NCI-H748 (cell line): ENCODE measurements around the gene LIPG.
"Not testable (repeated sequence)": the region's sequence is repeated elsewhere in the genome, so short reads cannot be mapped to it uniquely, and the experiment has no call there.

Experiments used
- DNase-seq: peaks from one replicate; lab custom pipeline; 2025; ENCODE audit not compliant: unreplicated experiment; lab: John Stamatoyannopoulos, UW

LIPG gene

DNA sequence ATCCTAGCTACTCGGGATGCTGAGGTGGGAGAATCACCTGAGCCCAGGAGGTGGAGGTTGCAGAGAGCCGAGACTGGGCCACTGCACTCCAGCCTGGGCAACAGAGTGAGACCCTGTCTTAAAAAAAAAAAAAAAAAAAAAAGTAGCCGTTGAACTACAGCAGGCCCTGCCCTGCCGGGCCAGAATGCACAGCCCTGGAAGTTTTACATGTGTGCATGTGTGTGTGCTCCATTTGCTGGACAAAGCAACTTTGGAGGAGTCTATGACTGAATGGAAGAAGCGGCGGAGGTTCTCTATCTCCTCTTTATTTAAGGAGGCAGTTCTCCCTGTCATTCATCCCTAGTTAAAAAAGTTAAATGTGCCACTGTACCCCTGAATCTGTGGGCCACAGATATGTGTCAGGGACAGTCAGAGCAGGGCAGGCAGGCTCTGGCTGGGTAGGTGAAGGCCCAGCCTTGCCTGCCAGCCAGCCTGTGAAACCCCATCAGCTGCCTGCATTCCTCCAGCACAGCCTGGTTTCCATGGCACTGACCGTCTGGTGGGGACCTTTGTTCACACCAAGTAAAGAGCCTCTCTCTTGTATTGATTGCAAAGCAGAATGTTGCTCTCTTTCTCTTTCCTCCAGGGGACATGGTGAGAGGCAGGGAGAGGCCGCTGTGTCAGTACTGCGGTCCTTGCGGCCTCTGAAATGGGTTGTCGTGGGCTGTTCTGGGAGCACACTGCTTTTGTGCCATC is 10.9 kb downstream of the LIPG start:
- peak; percentile 26 for DNase-seq

DNA sequence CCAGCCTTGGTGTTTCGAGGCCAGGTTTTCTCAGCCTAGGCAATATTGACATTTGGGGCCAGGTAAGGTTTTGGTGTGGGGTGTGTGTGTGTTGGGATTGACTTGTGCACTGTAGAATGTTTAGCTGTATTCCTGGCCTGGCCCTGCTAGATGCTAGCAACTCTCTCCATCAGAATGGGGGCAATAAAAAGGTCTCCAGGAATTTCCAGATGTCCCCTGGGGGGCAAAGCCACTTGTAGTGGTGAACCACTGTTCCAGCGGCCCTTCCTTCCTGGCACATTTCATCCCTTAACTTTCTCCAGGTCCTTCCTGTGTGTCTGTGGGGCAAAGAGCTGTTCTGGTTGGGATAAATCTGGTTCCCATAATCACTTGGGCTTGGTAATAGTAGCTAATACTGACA is 12.0 kb downstream of the LIPG start:
- no peak for DNase-seq

DNA sequence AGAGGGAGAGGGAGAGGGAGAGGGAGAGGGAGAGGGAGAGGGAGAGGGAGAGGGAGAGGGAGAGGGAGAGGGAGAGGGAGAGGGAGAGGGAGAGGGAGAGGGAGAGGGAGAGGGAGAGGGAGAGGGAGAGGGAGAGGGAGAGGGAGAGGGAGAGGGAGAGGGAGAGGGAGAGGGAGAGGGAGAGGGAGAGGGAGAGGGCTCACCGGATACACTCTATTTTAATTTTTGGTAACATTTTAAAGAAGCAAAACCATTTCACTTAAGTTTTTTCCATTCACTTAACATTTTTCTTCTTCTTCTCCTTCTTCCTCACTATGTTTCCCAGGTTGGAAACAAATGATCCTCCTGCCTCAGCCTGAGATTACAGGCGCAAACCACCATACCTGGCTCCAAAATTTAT is 17.2 kb downstream of the LIPG start:
- DNase-seq: not testable (repeated sequence)

DNA sequence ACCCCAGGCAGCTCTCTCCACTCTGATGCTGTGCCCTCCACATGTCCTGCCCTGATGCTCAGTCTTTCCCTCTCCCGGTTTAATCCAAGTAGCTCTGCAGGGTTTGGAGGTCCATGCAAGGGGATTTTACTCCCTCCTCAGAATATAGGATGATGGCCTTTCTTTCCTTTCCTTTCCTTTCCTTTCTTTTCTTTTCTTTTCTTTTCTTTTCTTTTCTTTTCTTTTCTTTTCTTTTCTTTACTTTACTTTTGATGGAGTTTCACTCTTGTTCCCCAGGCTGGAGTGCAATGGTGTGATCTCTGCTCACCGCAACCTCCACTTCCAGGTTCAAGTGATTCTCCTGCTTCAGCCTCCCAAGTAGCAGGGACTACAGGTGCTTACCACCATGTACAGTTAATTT is 17.7 kb downstream of the LIPG start:
- DNase-seq: not testable (repeated sequence)

DNA sequence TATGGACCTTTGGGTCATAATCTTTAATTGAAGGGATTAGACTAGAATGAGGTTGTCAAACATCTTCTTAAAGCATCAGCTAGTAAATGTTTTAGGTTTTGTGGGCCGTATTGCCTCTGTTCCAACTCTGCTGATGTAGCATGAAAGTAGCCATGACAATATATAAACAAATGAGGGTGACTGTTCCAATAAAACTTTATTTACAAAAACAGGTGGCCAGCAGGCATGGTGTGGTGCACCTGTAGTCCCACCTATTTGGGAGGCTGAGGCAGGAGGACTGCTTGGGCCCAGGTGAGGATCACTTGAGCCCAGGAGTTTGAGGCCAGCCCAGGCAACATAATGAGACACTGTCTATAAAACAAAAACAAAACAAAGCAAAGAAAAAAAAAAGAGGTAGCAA is 18.4 kb downstream of the LIPG start:
- no peak for DNase-seq

DNA sequence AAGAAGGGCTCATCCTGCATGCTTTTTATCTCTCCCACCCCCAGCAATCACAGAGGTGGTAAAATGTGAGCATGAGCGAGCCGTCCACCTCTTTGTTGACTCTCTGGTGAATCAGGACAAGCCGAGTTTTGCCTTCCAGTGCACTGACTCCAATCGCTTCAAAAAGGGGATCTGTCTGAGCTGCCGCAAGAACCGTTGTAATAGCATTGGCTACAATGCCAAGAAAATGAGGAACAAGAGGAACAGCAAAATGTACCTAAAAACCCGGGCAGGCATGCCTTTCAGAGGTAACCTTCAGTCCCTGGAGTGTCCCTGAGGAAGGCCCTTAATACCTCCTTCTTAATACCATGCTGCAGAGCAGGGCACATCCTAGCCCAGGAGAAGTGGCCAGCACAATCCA is 19.5 kb downstream of the LIPG start:
- no peak for DNase-seq

DNA sequence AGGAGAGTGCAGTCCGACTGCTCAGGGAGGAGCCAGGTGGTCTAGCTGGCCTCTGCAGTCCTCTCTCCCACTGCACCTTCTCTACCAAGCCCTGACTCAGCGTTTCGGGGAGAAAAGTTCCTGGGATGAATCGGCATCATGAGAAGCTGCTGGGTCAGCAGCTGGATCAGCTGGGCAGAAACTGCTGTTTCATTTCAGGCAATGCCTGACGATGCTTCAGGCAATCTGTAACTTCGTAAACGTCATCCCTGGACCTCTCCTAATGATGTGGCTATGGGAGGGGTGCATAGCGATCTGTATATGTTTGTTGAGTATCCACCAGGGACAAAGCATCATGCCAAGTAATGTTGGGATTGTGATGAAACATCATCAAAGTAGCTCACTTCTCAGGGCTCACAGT is 20.7 kb downstream of the LIPG start:
- DNase-seq: no peak

DNA sequence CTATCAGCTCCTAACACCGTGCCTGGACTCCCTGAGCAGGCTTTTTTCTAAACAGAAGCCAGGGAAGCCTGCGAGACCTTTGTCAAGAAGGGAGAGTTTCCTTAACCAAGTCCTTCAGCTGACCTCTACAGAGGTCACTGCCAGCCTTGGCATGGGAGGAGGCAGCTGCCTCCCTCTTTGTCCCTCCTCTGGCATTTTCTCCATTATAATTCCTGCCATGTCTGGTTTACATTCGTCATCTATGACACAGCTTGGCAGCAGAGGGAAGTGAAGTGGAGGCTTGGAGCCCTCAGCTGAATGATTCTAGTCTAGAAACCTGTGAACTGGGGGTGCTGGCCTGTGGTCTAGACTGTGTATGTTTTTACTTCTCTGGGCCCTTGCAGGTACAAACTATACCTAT is 22.5 kb downstream of the LIPG start:
- no peak for DNase-seq

DNA sequence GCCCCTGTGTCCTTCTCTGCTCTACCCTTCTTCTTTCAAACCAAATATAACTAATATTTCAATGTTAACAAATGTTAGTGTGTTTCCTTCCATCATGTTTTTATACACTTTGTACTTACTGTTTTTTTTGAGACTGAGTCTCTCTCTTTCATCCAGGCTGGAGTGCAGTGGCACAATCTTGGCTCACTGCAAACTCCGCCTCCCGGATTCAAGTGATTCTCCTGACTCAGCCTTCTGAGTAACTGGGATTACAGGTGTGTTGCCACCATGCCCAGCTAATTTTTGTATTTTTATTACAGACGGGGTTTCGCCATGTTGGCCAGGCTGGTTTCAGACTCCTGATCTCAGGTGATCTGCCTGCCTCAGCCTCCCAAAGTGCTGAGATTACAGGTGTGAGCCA is 23.1 kb downstream of the LIPG start:
- not testable (repeated sequence) for DNase-seq

DNA sequence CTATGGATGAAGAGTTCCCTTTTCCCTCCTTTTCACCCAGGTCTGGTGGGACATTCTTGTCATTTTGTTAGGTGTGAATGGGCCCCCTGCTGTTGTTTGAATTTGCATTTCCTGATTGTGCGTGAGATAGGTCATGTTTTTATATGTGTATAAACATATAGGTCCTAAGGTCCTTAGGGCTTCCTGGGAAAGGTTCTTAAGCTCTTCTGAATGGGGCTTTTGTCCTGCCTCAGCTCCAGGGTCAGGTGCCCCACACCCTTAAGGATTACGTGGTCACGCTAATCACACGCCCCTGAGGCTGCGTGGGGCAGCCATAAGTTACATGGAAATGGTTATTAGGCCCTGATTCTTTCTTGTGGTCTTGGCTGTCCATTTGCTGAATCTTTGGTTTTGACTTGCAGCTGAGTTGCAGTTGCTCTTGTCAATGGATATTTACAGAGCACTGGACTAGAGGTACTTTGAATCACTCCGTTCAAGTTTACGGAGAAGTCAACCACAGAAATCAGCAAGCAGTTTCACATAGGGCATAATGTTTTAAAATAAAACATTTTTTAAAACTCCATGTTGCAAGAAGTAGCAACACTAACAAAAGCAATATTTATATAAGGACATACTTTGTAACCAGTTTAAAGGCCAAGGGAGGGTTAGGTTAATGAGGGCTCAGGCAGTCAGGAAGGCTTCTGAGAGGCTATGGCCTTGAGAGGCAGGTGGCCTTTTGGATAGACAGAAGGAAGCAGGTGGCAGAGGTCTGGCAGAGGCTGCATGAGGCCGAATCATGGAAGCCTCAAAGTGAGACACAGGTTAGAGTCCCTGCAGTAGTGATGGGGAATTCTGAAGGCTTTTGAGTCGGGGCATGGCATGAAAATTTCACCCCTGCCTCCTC is 24.2 kb downstream of the LIPG start:
- no peak for DNase-seq

DNA sequence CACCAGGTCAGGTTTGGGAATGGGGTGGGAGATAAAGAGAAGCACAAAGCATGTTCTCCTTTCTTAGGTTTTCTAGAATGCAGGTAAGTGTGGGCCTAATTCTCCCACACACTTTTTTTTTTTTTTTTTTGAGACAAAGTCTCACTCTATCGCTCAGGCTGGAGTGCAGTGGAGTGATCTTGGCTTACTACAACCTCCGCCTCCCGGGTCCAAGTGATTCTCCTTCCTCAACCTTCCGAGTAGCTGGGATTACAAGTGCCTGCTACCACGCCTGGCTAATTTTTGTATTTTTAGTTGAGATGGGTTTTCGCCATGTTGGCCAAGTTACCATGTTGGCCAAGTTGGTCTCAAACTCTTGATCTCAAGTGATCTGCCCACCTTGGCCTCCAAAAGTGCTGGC is 26.3 kb downstream of the LIPG start:
- DNase-seq: no peak

DNA sequence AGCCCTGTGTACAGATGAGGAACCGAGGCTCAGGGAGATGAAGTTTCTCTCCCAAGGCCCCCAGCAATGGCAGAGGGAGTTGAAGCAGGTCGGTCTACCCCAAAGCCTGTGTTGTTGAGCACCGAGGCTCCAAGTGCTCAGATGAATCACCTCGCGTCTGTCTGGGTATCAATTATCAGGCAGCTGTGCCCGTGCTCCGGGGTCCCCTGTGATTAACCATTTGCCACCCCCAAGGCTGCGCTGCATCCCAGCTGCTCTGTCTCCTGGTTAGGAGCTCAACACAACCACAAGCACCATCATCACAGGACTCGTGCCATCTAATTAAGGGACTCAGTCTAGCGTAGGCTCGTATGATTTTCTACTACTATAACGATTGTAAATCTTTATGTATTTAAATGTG is 27.1 kb downstream of the LIPG start:
- no peak for DNase-seq

DNA sequence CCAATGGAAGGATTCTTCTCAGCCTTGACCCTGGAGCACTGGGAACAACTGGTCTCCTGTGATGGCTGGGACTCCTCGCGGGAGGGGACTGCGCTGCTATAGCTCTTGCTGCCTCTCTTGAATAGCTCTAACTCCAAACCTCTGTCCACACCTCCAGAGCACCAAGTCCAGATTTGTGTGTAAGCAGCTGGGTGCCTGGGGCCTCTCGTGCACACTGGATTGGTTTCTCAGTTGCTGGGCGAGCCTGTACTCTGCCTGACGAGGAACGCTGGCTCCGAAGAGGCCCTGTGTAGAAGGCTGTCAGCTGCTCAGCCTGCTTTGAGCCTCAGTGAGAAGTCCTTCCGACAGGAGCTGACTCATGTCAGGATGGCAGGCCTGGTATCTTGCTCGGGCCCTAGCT is 28.8 kb downstream of the LIPG start:
- no peak for DNase-seq

DNA sequence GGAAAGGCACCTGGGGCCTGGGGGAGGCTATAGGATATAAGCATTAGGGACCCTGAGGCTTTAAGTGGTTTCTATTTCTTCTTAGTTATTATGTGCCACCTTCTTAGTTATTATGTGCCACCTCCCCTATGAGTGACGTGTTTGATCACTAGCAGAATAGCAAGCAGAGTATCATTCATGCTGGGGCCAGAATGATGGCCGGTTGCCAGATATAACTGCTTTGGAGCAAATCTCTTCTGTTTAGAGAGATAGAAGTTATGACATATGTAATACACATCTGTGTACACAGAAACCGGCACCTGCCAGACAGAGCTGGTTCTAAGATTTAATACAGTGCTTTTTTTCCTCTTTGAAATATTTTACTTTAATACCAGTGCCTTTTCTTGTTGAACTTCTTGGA is 29.4 kb downstream of the LIPG start:
- DNase-seq: peak; percentile 58

DNA sequence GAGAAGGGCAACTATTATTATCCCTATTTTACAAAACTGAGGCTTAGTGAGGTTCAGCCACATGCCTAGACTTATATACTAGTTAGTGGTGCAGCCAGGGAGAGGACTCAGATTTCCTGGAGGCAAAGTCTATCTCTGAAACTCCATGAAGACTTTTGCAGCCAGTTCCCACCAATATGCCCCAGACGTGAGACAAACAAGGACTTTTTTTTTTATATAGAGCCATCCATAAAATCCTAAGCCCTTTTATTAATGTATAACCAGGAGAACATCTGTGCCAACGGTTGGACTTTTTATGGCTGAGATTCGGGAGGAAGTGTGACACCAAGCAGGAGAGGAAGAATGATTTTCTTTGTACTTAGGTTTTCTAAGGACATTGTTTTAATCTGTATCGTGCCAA is 29.9 kb downstream of the LIPG start:
- DNase-seq: no peak

DNA sequence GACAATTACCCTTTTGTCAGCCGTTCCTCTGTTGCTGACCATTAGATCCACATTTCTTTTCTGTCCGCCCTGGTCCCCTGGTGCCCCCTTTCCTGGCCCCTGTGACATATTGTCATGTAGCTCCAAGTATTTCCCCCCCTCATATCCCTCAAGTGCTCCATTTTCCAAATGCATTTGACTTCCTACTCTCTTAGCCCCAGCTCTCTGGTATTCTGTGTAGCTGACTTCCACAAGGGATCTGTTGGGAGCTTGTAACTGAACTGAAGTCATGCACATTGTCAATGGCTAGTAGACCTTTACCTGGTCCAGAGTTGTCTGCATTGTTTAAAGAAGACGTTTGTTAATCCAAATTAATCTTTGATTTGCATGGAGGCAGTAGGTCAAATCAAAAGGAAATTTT is 34.8 kb downstream of the LIPG start:
- peak; percentile 47 for DNase-seq

DNA sequence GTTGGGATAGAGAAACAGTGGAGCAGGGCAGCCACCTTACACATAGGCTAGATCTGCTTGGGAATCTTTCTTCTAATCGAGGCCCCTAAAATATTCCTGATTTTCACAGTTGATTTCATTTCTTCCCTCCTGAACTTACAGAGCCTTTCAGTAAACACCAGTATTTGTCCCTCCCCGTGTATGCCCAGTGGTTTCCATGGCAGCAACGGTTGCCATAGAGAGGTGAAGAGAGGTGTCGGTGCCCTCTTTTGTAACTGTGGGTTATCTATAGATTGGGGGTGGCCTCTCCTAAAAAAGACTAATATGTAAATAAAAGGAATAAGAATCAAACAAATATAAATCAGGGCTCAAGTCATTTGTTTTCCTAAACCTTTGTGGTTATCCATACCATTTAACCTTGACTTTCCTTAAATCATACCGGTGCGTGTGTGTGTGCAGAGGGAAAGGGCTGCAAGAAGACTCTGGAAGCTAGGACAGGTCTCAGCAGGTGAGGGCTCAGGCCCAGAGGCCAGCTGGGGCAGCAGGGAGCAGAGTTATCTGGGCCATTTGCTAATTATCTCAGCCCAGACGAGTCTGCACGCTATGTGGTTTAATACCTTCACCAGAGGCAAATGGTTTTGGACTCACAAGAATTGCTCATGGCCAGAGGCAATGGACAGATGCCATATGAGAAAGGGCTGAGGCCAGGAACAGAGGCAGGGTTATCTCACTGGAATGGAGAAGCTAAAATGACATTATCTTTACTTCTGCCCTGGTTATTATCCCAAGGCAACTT is 35.5 kb downstream of the LIPG start:
- DNase-seq: peak; percentile 96

DNA sequence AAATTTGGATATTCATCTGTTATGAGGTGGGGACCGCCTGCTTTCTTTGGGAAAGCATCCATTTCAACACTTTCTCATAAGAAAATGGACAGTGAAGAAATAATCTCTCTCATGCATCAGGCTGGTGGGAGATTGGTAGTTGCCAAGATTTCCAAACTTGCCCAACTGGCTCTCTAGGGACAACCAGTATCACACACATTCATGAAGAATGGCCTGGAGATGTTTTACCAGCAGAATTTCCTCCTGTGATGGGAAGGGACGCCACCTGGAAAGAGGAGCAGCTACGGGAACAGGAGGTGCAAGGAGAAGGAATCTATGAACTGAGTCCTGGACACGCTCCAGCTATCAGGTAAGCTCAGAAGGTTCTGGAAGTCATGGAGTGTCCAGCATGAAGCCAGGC is 39.4 kb downstream of the LIPG start:
- DNase-seq: no peak

DNA sequence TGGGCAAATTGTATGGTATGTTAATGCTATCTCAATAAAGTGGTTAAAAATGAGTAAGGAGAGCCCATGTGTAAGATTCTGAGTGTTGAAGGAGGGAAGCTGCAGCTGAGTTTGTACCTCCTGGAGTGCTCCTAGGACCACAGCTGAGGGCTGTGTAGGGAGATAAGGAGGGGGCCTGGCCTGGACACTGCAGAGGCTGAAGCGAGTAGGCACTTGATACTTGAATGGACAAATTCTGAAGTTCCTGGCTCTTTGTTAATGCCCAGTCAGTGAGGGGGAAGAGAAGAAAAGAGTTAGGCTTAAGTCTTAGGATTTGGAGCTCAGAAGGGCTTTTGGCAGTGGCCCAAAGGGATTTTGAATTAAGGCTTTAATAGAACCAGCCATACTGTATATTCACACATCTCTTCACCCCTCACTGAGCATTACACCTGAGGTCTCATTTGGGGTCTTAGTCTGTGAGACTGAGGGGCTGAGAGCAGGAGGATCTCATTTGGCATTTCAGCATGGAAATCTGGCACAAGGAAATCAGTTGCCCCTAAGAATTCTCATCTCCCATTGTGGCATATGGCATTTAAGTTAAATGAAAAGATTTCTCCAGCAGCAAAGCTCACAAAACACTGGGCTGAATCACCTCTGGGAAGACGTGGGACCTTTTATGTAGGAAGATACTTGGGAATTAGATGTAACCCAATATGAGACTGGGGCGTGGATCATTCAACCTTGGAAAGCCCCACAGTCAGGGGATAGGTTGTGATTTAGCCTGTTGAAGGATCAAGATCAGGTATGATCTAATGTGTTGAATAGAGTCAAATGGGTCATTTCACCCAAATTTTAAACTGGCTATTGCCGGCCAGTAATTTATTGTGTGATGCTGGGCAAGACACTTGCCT is 46.8 kb downstream of the LIPG start:
- no peak for DNase-seq

DNA sequence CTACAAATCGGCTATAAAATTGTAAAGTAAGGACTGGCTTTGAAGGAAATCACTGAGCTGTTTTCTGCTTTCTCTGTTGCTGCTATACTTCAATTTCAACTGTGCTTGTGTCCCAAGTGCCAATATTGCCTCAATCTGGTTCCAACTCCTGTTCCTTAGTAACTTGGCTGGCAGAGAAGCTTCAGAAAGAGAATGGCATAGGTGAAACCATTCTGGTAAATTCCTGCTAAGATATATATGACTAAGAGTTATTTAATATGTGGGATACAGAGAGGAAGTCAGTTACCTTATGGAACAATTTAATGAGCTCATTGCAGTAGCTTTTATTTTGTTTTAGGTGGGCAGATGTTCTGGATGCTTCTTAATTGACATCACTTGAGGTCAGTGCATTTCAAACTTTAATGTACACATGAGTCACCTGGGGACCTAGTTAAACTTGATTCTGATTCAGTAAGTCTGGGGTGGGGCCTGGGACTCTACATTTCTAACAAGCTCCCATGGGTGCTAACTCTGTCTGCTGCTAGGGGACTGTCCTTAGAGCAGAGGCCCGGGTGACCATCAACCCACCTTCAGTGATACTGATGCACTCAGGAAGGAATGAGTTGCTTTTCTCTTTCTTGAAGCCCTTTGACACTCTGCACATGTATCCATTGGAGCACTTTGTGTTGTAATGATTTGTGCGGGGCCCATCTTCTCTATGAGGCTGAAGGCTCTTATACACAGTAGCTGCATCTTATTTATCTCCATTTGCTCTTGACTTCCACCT is 47.6 kb downstream of the LIPG start:
- no peak for DNase-seq
